ENCODE results near the gene SLC41A1.

SLC41A1 gene

GRCh38 chr1:205775717-205776056, 37.3 kb downstream of the SLC41A1 start:
- DNase-seq (ENCODE audit: low read depth, low spot score), result no peak
- peak overlapping the region; percentile 98 for H3K4me3 ChIP-seq
- H3K27ac ChIP-seq, result no peak overlapping the region
- no peak overlapping the region for H3K9ac ChIP-seq (ENCODE audit: insufficient read length)
- H3K9me3 ChIP-seq (ENCODE audit: low read depth, low read length), result no peaks in the 10 kb centered on the region
- no peak for TF ChIP-seq POLR2AphosphoS5 (IDR thresholded peaks at IDR 0.05; ENCODE audit: borderline replicate concordance, low read depth, low read length)
- H3K36me3 ChIP-seq (ENCODE audit: insufficient read depth, low read length), result peaks cover under 1% of the 10 kb centered on the region; the same call in 1 of the 2 replicates

- H3K36me3 ChIP-seq (ENCODE audit: insufficient read depth, low read length), result peaks cover 5% of the 10 kb centered on the region; the same call in 1 of the 2 replicates
- peak within 1 kb of the TSS; percentile 81 for H3K9ac ChIP-seq (ENCODE audit: insufficient read length)
- peak within 1 kb of the TSS; percentile 98 for H3K4me3 ChIP-seq
- TF ChIP-seq FOXP2 (optimal IDR thresholded peaks at IDR 0.05; ENCODE audit: control extremely low read depth, extremely low read length, insufficient read depth) (no peak), EZH2 (IDR thresholded peaks at IDR 0.05) (no peak), POLR2AphosphoS5 (IDR thresholded peaks at IDR 0.05; ENCODE audit: borderline replicate concordance, low read depth, low read length) (peak; percentile 68)
- no peak within 1 kb of the TSS for H3K27ac ChIP-seq
- H3K9me3 ChIP-seq (ENCODE audit: low read depth, low read length), result no peaks in the 10 kb centered on the region
- DNase-seq (ENCODE audit: low read depth, low spot score), result peak; percentile 56
Observed at GRCh38 chr1:205775015-205775716, 37.8 kb downstream of the SLC41A1 start, which contains the start of gene RAB29. Gene RAB29 (minus strand): TSS chr1:205775482. CDS start chr1:205774956, 526 bp downstream.

GRCh38 chr1:205774198-205775014, 38.6 kb downstream of the SLC41A1 start:
- Histone ChIP-seq H3K9ac (ENCODE audit: insufficient read length) (peak overlapping the region; percentile 81), H3K36me3 (ENCODE audit: insufficient read depth, low read length) (peaks cover 12% of the 10 kb centered on the region; the same call in 1 of the 2 replicates), H3K27ac (no peak overlapping the region), H3K4me3 (peak overlapping the region; percentile 98), H3K9me3 (ENCODE audit: low read depth, low read length) (no peaks in the 10 kb centered on the region)
- no peak for DNase-seq (ENCODE audit: low read depth, low spot score)
- no peak for TF ChIP-seq POLR2AphosphoS5 (IDR thresholded peaks at IDR 0.05; ENCODE audit: borderline replicate concordance, low read depth, low read length)
- no peak for TF ChIP-seq EZH2 (IDR thresholded peaks at IDR 0.05)
- no peak for TF ChIP-seq FOXP2 (optimal IDR thresholded peaks at IDR 0.05; ENCODE audit: control extremely low read depth, extremely low read length, insufficient read depth)

GRCh38 chr1:205772607-205773032, 40.4 kb downstream of the SLC41A1 start:
- Histone ChIP-seq H3K4me3 (no peak overlapping the region), H3K27ac (no peak overlapping the region), H3K36me3 (ENCODE audit: insufficient read depth, low read length) (peaks cover 12% of the 10 kb centered on the region; the same call in 1 of the 2 replicates), H3K9me3 (ENCODE audit: low read depth, low read length) (no peaks in the 10 kb centered on the region), H3K9ac (ENCODE audit: insufficient read length) (no peak overlapping the region)
- TF ChIP-seq EZH2 (IDR thresholded peaks at IDR 0.05), result no peak
- no peak for TF ChIP-seq POLR2AphosphoS5 (IDR thresholded peaks at IDR 0.05; ENCODE audit: borderline replicate concordance, low read depth, low read length)
- TF ChIP-seq FOXP2 (optimal IDR thresholded peaks at IDR 0.05; ENCODE audit: control extremely low read depth, extremely low read length, insufficient read depth), result no peak
- DNase-seq (ENCODE audit: low read depth, low spot score), result no peak

GRCh38 chr1:205770618-205771017, 42.4 kb downstream of the SLC41A1 start:
- Histone ChIP-seq H3K27ac (no peak overlapping the region), H3K9ac (ENCODE audit: insufficient read length) (no peak overlapping the region), H3K36me3 (ENCODE audit: insufficient read depth, low read length) (peaks cover 12% of the 10 kb centered on the region; the same call in 1 of the 2 replicates), H3K9me3 (ENCODE audit: low read depth, low read length) (no peaks in the 10 kb centered on the region), H3K4me3 (no peak overlapping the region)
- TF ChIP-seq EZH2 (IDR thresholded peaks at IDR 0.05) (no peak), POLR2AphosphoS5 (IDR thresholded peaks at IDR 0.05; ENCODE audit: borderline replicate concordance, low read depth, low read length) (no peak), FOXP2 (optimal IDR thresholded peaks at IDR 0.05; ENCODE audit: control extremely low read depth, extremely low read length, insufficient read depth) (no peak)
- DNase-seq (ENCODE audit: low read depth, low spot score), result no peak

- TF ChIP-seq FOXP2 (optimal IDR thresholded peaks at IDR 0.05; ENCODE audit: control extremely low read depth, extremely low read length, insufficient read depth) (no peak), EZH2 (IDR thresholded peaks at IDR 0.05) (no peak), POLR2AphosphoS5 (IDR thresholded peaks at IDR 0.05; ENCODE audit: borderline replicate concordance, low read depth, low read length) (no peak)
- no peak overlapping the region for H3K4me3 ChIP-seq
- H3K36me3 ChIP-seq (ENCODE audit: insufficient read depth, low read length), result peaks cover 12% of the 10 kb centered on the region; the same call in 1 of the 2 replicates
- no peaks in the 10 kb centered on the region for H3K9me3 ChIP-seq (ENCODE audit: low read depth, low read length)
- no peak overlapping the region for H3K27ac ChIP-seq
- no peak for DNase-seq (ENCODE audit: low read depth, low spot score)
- H3K9ac ChIP-seq (ENCODE audit: insufficient read length), result no peak overlapping the region
Observed at GRCh38 chr1:205769641-205770365, 43.2 kb downstream of the SLC41A1 start.

- DNase-seq (ENCODE audit: low read depth, low spot score), result no peak
- TF ChIP-seq POLR2AphosphoS5 (IDR thresholded peaks at IDR 0.05; ENCODE audit: borderline replicate concordance, low read depth, low read length), result no peak
- no peak for TF ChIP-seq FOXP2 (optimal IDR thresholded peaks at IDR 0.05; ENCODE audit: control extremely low read depth, extremely low read length, insufficient read depth)
- TF ChIP-seq EZH2 (IDR thresholded peaks at IDR 0.05), result no peak
- Histone ChIP-seq H3K4me3 (no peak overlapping the region), H3K27ac (no peak overlapping the region), H3K9ac (ENCODE audit: insufficient read length) (no peak overlapping the region), H3K36me3 (ENCODE audit: insufficient read depth, low read length) (peaks cover 12% of the 10 kb centered on the region; the same call in 1 of the 2 replicates), H3K9me3 (ENCODE audit: low read depth, low read length) (no peaks in the 10 kb centered on the region)
Observed at GRCh38 chr1:205767248-205767647, 45.8 kb downstream of the SLC41A1 start.

- Histone ChIP-seq H3K9me3 (ENCODE audit: low read depth, low read length) (no peaks in the 10 kb centered on the region), H3K27ac (no peak overlapping the region), H3K9ac (ENCODE audit: insufficient read length) (no peak overlapping the region), H3K36me3 (ENCODE audit: insufficient read depth, low read length) (peaks cover 12% of the 10 kb centered on the region; the same call in 1 of the 2 replicates), H3K4me3 (no peak overlapping the region)
- DNase-seq (ENCODE audit: low read depth, low spot score), result no peak
- TF ChIP-seq POLR2AphosphoS5 (IDR thresholded peaks at IDR 0.05; ENCODE audit: borderline replicate concordance, low read depth, low read length), result no peak
- no peak for TF ChIP-seq EZH2 (IDR thresholded peaks at IDR 0.05)
- TF ChIP-seq FOXP2 (optimal IDR thresholded peaks at IDR 0.05; ENCODE audit: control extremely low read depth, extremely low read length, insufficient read depth), result no peak
Observed at GRCh38 chr1:205766570-205766969, 46.4 kb downstream of the SLC41A1 start.

Measured in SK-N-MC (cell line).